B cell (primary cell): ENCODE data around the gene ROMO1. TPM values are rescaled to one million over a fixed set of nuclear protein-coding genes. Genes with fewer than 3 reads are reported as not detected.

Source experiments
- ATAC-seq: fragments of 200-7000 bp; cut with Tn5 transposase; one replicate; pipeline ENCODE4 v1.10.0; 2021; ENCODE audit warnings: low read depth, mild to moderate bottlenecking, moderate number of reproducible peaks, moderate library complexity
- CTCF ChIA-PET: fragments of 350-600 bp; sonication (Branson Sonifier 250); formaldehyde crosslinking; loops from one replicate; lab custom pipeline; 2021; ENCODE audit warnings: antibody characterized with exemption, inconsistent platforms; lab: Charles Lee
- POLR2A ChIA-PET: fragments of 350-600 bp; sonication (Branson Sonifier 250); formaldehyde crosslinking; loops from one replicate; lab custom pipeline; 2021; ENCODE audit warnings: antibody characterized with exemption; lab: Charles Lee
- DNase-seq: peaks from one replicate; pipeline ENCODE4 v3.0.0; 2013
- H2AFZ ChIP-seq: 2 replicates; pipeline ENCODE4 v1.6.1; 2012; ENCODE audit warnings: mild to moderate bottlenecking, low read depth, low read length; ENCODE audit not compliant: insufficient read depth, poor library complexity, severe bottlenecking
- H3K27ac ChIP-seq, 2 donors: 1 replicate in 1 of 2; 2 replicates in 1 of 2; pipeline ENCODE4 v1.5.1; 2012 to 2013; ENCODE audit warnings: low read length in 2 of 2, mild to moderate bottlenecking in 2 of 2, moderate library complexity in 1 of 2
- H3K27me3 ChIP-seq, 4 experiments: fragments of 200-600 bp in 1 of 4; sonication (generic) in 1 of 4; replicated peaks in 1 of 4; 1 replicate in 2 of 4; 2 replicates in 2 of 4; pipeline versions ENCODE4 v1.6.1 to v1.7.0; 2013 to 2016; ENCODE audit warnings: low read length in 3 of 4, mild to moderate bottlenecking in 2 of 4, mixed read lengths in 1 of 4, moderate library complexity in 1 of 4; ENCODE audit not compliant: insufficient read depth in 4 of 4, control insufficient read depth in 3 of 4; ENCODE audit errors: control extremely low read depth in 1 of 4
- H3K36me3 ChIP-seq, 2 experiments: replicated peaks in 1 of 2; 1 replicate in 1 of 2; 2 replicates in 1 of 2; pipeline versions ENCODE4 v1.6.1 to v1.7.1; 2013; ENCODE audit warnings: low read length in 1 of 2; ENCODE audit not compliant: insufficient read depth in 2 of 2, control insufficient read depth in 1 of 2; ENCODE audit errors: control extremely low read depth in 1 of 2, extremely low read depth in 1 of 2
- H3K4me1 ChIP-seq, 2 donors: fragments of 200-600 bp in 1 of 2; sonication (generic) in 1 of 2; 1 replicate in 1 of 2; 2 replicates in 1 of 2; pipeline versions ENCODE4 v1.5.1 to v1.6.1; 2013 to 2017; ENCODE audit warnings: low read length in 2 of 2; ENCODE audit not compliant: control insufficient read depth in 2 of 2, insufficient read depth in 2 of 2
- H3K4me2 ChIP-seq: replicated peaks from 2 replicates; pipeline ENCODE3; 2012; ENCODE audit warnings: mild to moderate bottlenecking, low read depth, low read length; ENCODE audit not compliant: poor library complexity, severe bottlenecking
- H3K4me3 ChIP-seq, 5 experiments: fragments of 200-600 bp in 1 of 5; sonication (generic) in 1 of 5; 1 replicate in 3 of 5; 2 replicates in 2 of 5; pipeline versions ENCODE4 v1.5.1 to v1.7.0; 2011 to 2016; ENCODE audit warnings: low read length in 4 of 5, mild to moderate bottlenecking in 4 of 5, low read depth in 2 of 5, control low read depth in 1 of 5, moderate library complexity in 1 of 5; ENCODE audit not compliant: insufficient read depth in 1 of 5; ENCODE audit errors: control extremely low read depth in 1 of 5, extremely low read depth in 1 of 5
- H3K79me2 ChIP-seq: fragments of 200-600 bp; sonication (generic); one replicate; pipeline ENCODE4 v1.6.0; 2016; ENCODE audit warnings: low read length; ENCODE audit not compliant: control insufficient read depth, insufficient read depth
- H3K9ac ChIP-seq: fragments of 200-600 bp; sonication (generic); 2 replicates; pipeline ENCODE4 v1.6.1; 2017; ENCODE audit warnings: mild to moderate bottlenecking, low read length, moderate library complexity
- H3K9me3 ChIP-seq, 3 donors: one replicate each; pipeline versions ENCODE4 v1.6.1 to v1.7.1; 2013; ENCODE audit warnings: low read length in 2 of 3; ENCODE audit not compliant: control insufficient read depth in 2 of 3, insufficient read depth in 1 of 3; ENCODE audit errors: control extremely low read depth in 1 of 3
- H4K20me1 ChIP-seq: 2 replicates; pipeline ENCODE4 v1.6.0; 2012; ENCODE audit warnings: mild to moderate bottlenecking, low read length; ENCODE audit not compliant: insufficient read depth, control insufficient read depth, poor library complexity, severe bottlenecking
- H3K27ac Mint-ChIP-seq: one replicate; pipeline ENCODE4 v1.8.0; 2021; ENCODE audit warnings: mixed read lengths
- H3K27me3 Mint-ChIP-seq: one replicate; pipeline ENCODE4 v1.8.0; 2021; ENCODE audit warnings: mixed read lengths
- H3K4me1 Mint-ChIP-seq: one replicate; pipeline ENCODE4 v1.8.0; 2021; ENCODE audit warnings: mixed read lengths
- H3K4me3 Mint-ChIP-seq: one replicate; pipeline ENCODE4 v1.8.0; 2021; ENCODE audit warnings: mixed read lengths
- H3K9me3 Mint-ChIP-seq: one replicate; pipeline ENCODE4 v1.8.0; 2022; ENCODE audit warnings: mixed read lengths; ENCODE audit not compliant: insufficient read depth
- EZH2 ChIP-seq: IDR thresholded peaks from 2 replicates; pipeline ENCODE4 v1.6.1; 2012; ENCODE audit warnings: borderline replicate concordance, low read depth, mild to moderate bottlenecking, moderate library complexity, low read length; ENCODE audit not compliant: insufficient read depth, poor library complexity, severe bottlenecking
- WGBS: methylation state at CpG from one replicate; pipeline ENCODE4 v1.1.5; 2013; ENCODE audit warnings: missing lambda C conversion rate; ENCODE audit not compliant: insufficient coverage; 5-methylcytosine and 5-hydroxymethylcytosine counted together
- intact Hi-C: fragments of 100-400 bp; cut with micrococcal nuclease; formaldehyde crosslinking; loops from one replicate; pipeline ENCODE4 v1.10.0; 2022
- polyA plus RNA-seq: library from polyadenylated mRNA; depleted of rRNA; stranded (reverse); fragments of >200 nt; gene quantifications from 2 replicates; pipeline ENCODE4 v1.2.3, GENCODE V29; 2012
- total RNA-seq, 2 donors: library from RNA; stranded (reverse); fragments of 120-200 nt in 1 of 2; gene quantifications; 1 replicate in 1 of 2; 2 replicates in 1 of 2; pipeline versions ENCODE4 v1.2.3 to v1.2.4, GENCODE V29; 2013 to 2022
- TF ChIP-seq, protein P1 (sequence below): fragments of 200-600 bp; IDR thresholded peaks from one replicate; pipeline ENCODE4 v1.8.0; 2022; ENCODE audit warnings: antibody characterized with exemption, mild to moderate bottlenecking

Gene ROMO1
- total and polyA plus RNA-seq, 2 donors (not counting 1 experiment from before 2014, with no cell fraction given), result 38.1 to 145 TPM

DNA sequence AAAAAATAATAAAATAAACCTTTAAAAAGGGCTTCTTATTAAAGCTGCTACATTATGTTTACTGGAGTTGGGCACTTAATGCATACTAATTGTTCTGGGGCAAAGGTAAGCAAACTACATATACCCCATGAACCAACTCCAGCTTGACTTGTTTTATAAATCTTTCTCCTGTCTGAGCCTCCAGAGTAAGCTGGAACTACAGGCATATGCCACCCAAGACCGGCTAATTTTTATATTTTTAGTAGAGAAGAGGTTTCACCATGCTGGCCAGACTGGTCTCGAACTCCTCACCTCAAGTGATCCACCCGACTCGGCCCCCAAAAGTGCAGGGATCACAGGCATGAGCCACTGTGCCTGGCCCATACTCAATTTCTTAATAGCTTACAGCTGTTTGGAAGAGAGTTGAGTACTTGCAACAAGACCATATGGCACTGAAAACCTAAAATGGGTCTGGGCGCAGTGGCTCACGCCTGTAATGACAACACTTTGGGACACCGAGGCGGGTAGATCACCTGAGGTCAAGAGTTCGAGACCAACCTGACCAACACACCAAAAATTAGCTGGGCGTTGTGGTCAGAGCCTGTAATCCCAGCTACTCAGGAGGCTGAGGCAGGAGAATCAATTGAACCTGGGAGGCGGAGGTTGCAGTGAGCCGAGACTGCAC, 19.9 kb downstream of the ROMO1 start:
- Mint-ChIP-seq H3K27ac (no peak overlapping the region), H3K27me3 (no peaks in the 10 kb centered on the region), H3K4me3 (no peak overlapping the region), H3K9me3 (no peaks in the 10 kb centered on the region), H3K4me1 (peaks cover 15% of the 10 kb centered on the region)
- Histone ChIP-seq H4K20me1 (peaks cover 97% of the 10 kb centered on the region), H2AFZ (no peak overlapping the region), H3K27me3 (no peaks in the 10 kb centered on the region), H3K4me1 (no peaks in the 10 kb centered on the region), H3K79me2 (peaks cover 96% of the 10 kb centered on the region), H3K27ac (no peak overlapping the region), H3K9me3 (no peaks in the 10 kb centered on the region), H3K36me3 (peaks cover 28 to 94% of the 10 kb centered on the region in 2 experiments), H3K4me2 (no peak overlapping the region), H3K9ac (no peak overlapping the region), H3K4me3 (no peak overlapping the region)
- ChIA-PET POLR2A (interaction anchor here (0.6 to 1.2 kb wide), 2 partner anchors 23 to 107 kb away, joined by 4 to 5 read pairs; partner anchors contain the start of gene RBM39), CTCF (interaction anchor here (2.3 kb wide), 1 partner anchor 12 kb away, joined by 8 read pairs; no protein-coding TSS in a partner anchor)
- WGBS, result 97% methylated on average over 8 of the region's 12 CpGs
- ATAC-seq (no peak), DNase-seq (no peak)
- no peak for TF ChIP-seq EZH2
- intact Hi-C loops, result no loop called here

DNA sequence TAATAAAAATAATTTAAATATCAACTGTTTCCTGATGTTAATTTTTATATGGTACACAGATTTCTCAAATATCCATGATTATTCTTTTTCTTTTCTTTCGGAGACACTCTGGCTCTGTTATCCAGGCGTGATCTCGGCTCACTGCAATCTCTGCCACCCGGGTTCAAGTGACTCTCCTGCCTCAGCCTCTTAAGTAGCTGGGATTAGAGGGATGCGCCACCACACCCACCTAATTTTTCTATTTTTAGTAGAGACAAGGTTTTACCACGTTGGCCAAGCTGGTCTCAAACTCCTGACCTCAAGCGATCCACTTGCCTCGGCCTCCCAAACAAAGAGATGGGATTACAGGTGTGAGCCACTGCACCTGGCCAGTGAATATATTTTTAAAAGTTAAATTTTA, 20.5 kb downstream of the ROMO1 start:
- Histone ChIP-seq H3K27ac (no peak overlapping the region), H3K79me2 (peaks cover 97% of the 10 kb centered on the region), H3K9ac (no peak overlapping the region), H3K4me1 (no peaks in the 10 kb centered on the region), H4K20me1 (peaks cover 96% of the 10 kb centered on the region), H3K4me3 (no peak overlapping the region), H3K9me3 (no peaks in the 10 kb centered on the region), H3K4me2 (no peak overlapping the region), H3K36me3 (peaks cover 33 to 95% of the 10 kb centered on the region in 2 experiments), H3K27me3 (no peaks in the 10 kb centered on the region), H2AFZ (no peak overlapping the region)
- DNase-seq (no peak), ATAC-seq (no peak)
- ChIA-PET CTCF (interaction anchor here (2.3 kb wide), 1 partner anchor 11 kb away, joined by 8 read pairs; no protein-coding TSS in a partner anchor), POLR2A (interaction anchor here (0.6 to 1.2 kb wide), 2 partner anchors 22 to 108 kb away, joined by 4 to 5 read pairs; partner anchors contain the start of gene RBM39)
- TF ChIP-seq EZH2, result no peak
- TF ChIP-seq, protein P1, sequence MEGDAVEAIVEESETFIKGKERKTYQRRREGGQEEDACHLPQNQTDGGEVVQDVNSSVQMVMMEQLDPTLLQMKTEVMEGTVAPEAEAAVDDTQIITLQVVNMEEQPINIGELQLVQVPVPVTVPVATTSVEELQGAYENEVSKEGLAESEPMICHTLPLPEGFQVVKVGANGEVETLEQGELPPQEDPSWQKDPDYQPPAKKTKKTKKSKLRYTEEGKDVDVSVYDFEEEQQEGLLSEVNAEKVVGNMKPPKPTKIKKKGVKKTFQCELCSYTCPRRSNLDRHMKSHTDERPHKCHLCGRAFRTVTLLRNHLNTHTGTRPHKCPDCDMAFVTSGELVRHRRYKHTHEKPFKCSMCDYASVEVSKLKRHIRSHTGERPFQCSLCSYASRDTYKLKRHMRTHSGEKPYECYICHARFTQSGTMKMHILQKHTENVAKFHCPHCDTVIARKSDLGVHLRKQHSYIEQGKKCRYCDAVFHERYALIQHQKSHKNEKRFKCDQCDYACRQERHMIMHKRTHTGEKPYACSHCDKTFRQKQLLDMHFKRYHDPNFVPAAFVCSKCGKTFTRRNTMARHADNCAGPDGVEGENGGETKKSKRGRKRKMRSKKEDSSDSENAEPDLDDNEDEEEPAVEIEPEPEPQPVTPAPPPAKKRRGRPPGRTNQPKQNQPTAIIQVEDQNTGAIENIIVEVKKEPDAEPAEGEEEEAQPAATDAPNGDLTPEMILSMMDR, result no peak
- H3K4me3 Mint-ChIP-seq, result no peak overlapping the region
- no peak overlapping the region for H3K27ac Mint-ChIP-seq
- intact Hi-C loops, result loop anchor here (10.0 kb wide), 1 partner anchor 55 kb away; the partner anchor contains the start of gene PHF20
- no peaks in the 10 kb centered on the region for H3K9me3 Mint-ChIP-seq
- WGBS, result 100% methylated on average over 1 of the region's 8 CpGs
- no peaks in the 10 kb centered on the region for H3K27me3 Mint-ChIP-seq
- H3K4me1 Mint-ChIP-seq, result peaks cover 11% of the 10 kb centered on the region
